Esophagus squamous epithelium (tissue), 4 donors: ENCODE results near the gene TNRC6B.

Source experiments
- CTCF ChIP-seq, 6 experiments: fragments of 450-650 bp in 4 of 6; fragments of 200-600 bp in 2 of 6; sonication (generic) in 2 of 6; IDR thresholded peaks; one replicate each; pipeline ENCODE4 v1.5.1; 2016 to 2019; ENCODE audit warnings: antibody characterized with exemption in 6 of 6, mild to moderate bottlenecking in 4 of 6, moderate library complexity in 4 of 6
- POLR2A ChIP-seq, 4 donors: fragments of 450-650 bp; IDR thresholded peaks; one replicate each; pipeline ENCODE4 v1.6.1; 2017; ENCODE audit warnings: antibody characterized with exemption in 4 of 4, mild to moderate bottlenecking in 4 of 4, moderate library complexity in 3 of 4

- no peak for TF ChIP-seq POLR2A (IDR thresholded peaks at IDR 0.05)
- TF ChIP-seq CTCF (IDR thresholded peaks at IDR 0.05): no peak
Measured at GRCh38 chr22:40226620-40227019, 48.9 kb downstream of the TNRC6B start.
